GM12891 (cell line): ENCODE measurements around the gene ETF1.

Experiments
- PAX5 ChIP-seq: IDR thresholded peaks from 2 replicates; pipeline ENCODE4 v1.6.1; 2011; ENCODE audit warnings: low read length, moderate library complexity, mild to moderate bottlenecking; ENCODE audit not compliant: insufficient read depth, severe bottlenecking
- POLR2A ChIP-seq: IDR thresholded peaks from 2 replicates; pipeline ENCODE4 v1.6.1; 2011; ENCODE audit warnings: low read depth, low read length, control low read depth
- POLR2AphosphoS5 ChIP-seq: IDR thresholded peaks from 2 replicates; pipeline ENCODE4 v1.6.1; 2011; ENCODE audit warnings: low read depth, low read length, control low read depth
- POU2F2 ChIP-seq: IDR thresholded peaks from 2 replicates; pipeline ENCODE4 v1.6.1; 2011; ENCODE audit warnings: low read depth, mild to moderate bottlenecking, control low read depth, low read length, moderate library complexity
- TAF1 ChIP-seq: IDR thresholded peaks from 2 replicates; pipeline ENCODE4 v1.6.1; 2011; ENCODE audit warnings: low read depth, low read length, control low read depth

- TF ChIP-seq POLR2A (no peak), TAF1 (no peak), POLR2AphosphoS5 (no peak), POU2F2 (no peak), PAX5 (no peak)
Measured at GRCh38 chr5:138489683-138490061, 53.4 kb downstream of the ETF1 start.
